SK-N-MC (cell line): ENCODE results near the gene RFC2.

Experiments
- EZH2 ChIP-seq: fragments of 200-600 bp; sonication (generic); IDR thresholded peaks from one replicate; pipeline ENCODE4 v1.6.1; 2017; ENCODE audit warnings: antibody characterized with exemption
- FOXP2 ChIP-seq: optimal IDR thresholded peaks from 2 replicates; pipeline ENCODE3; 2011; ENCODE audit warnings: mild to moderate bottlenecking, moderate library complexity; ENCODE audit not compliant: insufficient read depth; ENCODE audit errors: extremely low read length, control extremely low read depth
- POLR2AphosphoS5 ChIP-seq: IDR thresholded peaks from 2 replicates; pipeline ENCODE4 v1.6.1; 2012; ENCODE audit warnings: mild to moderate bottlenecking, low read depth, low read length, borderline replicate concordance

DNA sequence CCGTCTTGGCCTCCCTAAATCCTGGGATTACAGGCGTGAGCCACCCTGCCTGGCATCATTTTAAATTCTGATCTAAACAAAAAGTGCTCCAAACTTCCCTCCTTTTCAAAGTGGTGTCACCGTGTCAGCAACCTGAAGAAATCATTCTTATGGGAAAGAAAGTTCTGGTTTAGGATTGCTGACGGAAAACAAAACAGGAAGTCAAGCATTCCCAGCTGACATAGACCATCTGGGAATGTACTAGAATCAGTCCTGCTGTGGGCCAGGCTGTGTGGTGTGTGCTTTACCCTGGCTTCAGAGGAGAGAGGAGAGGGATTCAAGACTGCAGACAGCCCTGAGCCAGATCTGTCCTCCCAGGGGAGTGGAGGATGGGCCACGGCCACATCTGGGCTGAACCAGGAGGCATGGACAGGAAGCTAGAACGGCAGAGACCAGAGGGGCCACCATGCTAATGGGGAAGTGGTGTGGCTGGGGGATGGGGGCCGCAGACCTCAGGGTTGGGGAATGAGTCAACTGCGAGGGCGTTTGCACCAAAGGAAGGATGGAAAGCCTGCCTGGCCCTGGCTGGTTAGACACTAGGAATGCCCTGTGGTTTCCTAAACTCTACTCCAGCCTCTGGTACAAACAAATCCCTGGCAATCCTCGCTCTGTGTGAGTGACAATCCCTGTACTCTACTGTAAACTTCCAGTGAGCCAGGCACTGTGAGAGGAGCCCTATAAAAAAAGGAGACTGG, 18.3 kb upstream of the RFC2 start:
- no peak for TF ChIP-seq EZH2
- TF ChIP-seq FOXP2 = no peak
- TF ChIP-seq POLR2AphosphoS5 = no peak
